Body of pancreas (tissue), 4 donors: Measurements from ENCODE around the gene DNTTIP2. TPM values are rescaled to one million over a fixed set of nuclear protein-coding genes. Genes with fewer than 3 reads are reported as not detected.
A peak's percentile ranks its signal among the peaks of the same experiment; 100 is the strongest.

Experiments used
- ATAC-seq: fragments of 150-250 bp; one replicate; pipeline ENCODE4 v1.9.1; 2016
- DNase-seq, 4 donors: peaks; one replicate each; pipeline ENCODE4 v3.0.0-alpha.2; 2019
- H3K27ac ChIP-seq, 4 donors: fragments of 200-600 bp; sonication (generic); 1 replicate in 3 of 4; 2 replicates in 1 of 4; pipeline versions ENCODE4 v1.5.1 to v1.6.1; 2016 to 2019; ENCODE audit warnings: mild to moderate bottlenecking in 1 of 4, mixed read lengths in 1 of 4, moderate library complexity in 1 of 4
- H3K27me3 ChIP-seq, 2 donors: fragments of 200-600 bp; sonication (generic); one replicate each; pipeline ENCODE4 v1.6.0; 2016; ENCODE audit warnings: mild to moderate bottlenecking in 1 of 2
- H3K36me3 ChIP-seq, 2 donors: fragments of 200-600 bp; sonication (generic); replicated peaks in 1 of 2; 2 replicates each; pipeline ENCODE4 v1.5.1; 2016; ENCODE audit warnings: low read depth in 2 of 2; ENCODE audit not compliant: insufficient read depth in 1 of 2
- H3K4me1 ChIP-seq: fragments of 200-600 bp; sonication (generic); one replicate; pipeline ENCODE4 v1.6.0; 2016
- H3K4me3 ChIP-seq, 2 donors: fragments of 200-600 bp; sonication (generic); 1 replicate in 1 of 2; 2 replicates in 1 of 2; pipeline ENCODE4 v1.5.1; 2016 to 2019
- H3K9me3 ChIP-seq, 3 donors: fragments of 200-600 bp; sonication (generic); 1 replicate in 2 of 3; 2 replicates in 1 of 3; pipeline ENCODE4 v1.5.1; 2016
- CTCF ChIP-seq, 7 experiments: fragments of 450-650 bp in 4 of 7; fragments of 200-600 bp in 3 of 7; sonication (generic) in 3 of 7; IDR thresholded peaks; one replicate each; pipeline ENCODE4 v1.5.1; 2016 to 2019; ENCODE audit warnings: antibody characterized with exemption in 7 of 7
- POLR2A ChIP-seq, 3 donors: fragments of 450-650 bp; IDR thresholded peaks; one replicate each; pipeline ENCODE4 v1.6.1; 2016; ENCODE audit warnings: antibody characterized with exemption in 3 of 3, mild to moderate bottlenecking in 2 of 3
- WGBS, 2 donors: methylation state at CpG; one replicate each; pipeline ENCODE4 v1.1.5; 2017; 5-methylcytosine and 5-hydroxymethylcytosine counted together
- intact Hi-C: fragments of 100-400 bp; cut with DNase I; formaldehyde crosslinking; loops from one replicate; pipeline ENCODE4 v1.15.1; 2023
- microRNA counts, 2 donors: library from miRNA; unstranded; fragments of <30 nt; microRNA quantifications; one replicate each; lab custom pipeline; 2017
- microRNA-seq, 2 donors: library from miRNA; unstranded; fragments of <30 nt; microRNA quantifications; one replicate each; pipeline ENCODE4, GENCODE V29; 2016; ENCODE audit warnings: borderline number of aligned reads in 2 of 2, borderline replicate concordance in 2 of 2
- small RNA-seq: library from RNA; depleted of rRNA; stranded (forward); fragments of <200 nt; gene quantifications from one replicate; pipeline ENCODE3, GENCODE V24; 2016
- total RNA-seq, 2 donors: library from RNA; depleted of rRNA; stranded (reverse); fragments of >200 nt; gene quantifications; one replicate each; pipeline ENCODE4 v1.1.0, GENCODE V29; 2016

DNTTIP2 gene
- total RNA-seq, 2 donors from 2014 or later: 6.6 to 9.6 TPM

GRCh38 chr1:93820554-93821422, 58.2 kb downstream of the DNTTIP2 start:
- ATAC-seq: no peak

GRCh38 chr1:93818570-93818959, 60.4 kb downstream of the DNTTIP2 start:
- Histone ChIP-seq H3K27ac (no peak overlapping the region), H3K27me3 (no peaks in the 10 kb centered on the region), H3K4me1 (no peaks in the 10 kb centered on the region), H3K36me3 (no peaks in the 10 kb centered on the region), H3K4me3 (no peak overlapping the region), H3K9me3 (no peaks in the 10 kb centered on the region)
- ATAC-seq (no peak), DNase-seq (no peak)
- TF ChIP-seq CTCF (IDR thresholded peaks at IDR 0.05): no peak
- no peak for TF ChIP-seq POLR2A (IDR thresholded peaks at IDR 0.05)
- intact Hi-C loops: loop anchor here (5.0 to 10.0 kb wide), 2 partner anchors 186 to 384 kb away; no protein-coding TSS in a partner anchor

More at GRCh38 chr1:93820554-93821422, 58.2 kb downstream of the DNTTIP2 start:
- TF ChIP-seq CTCF (IDR thresholded peaks at IDR 0.05) (no peak), POLR2A (IDR thresholded peaks at IDR 0.05) (no peak)
- Histone ChIP-seq H3K4me3 (no peak overlapping the region), H3K36me3 (no peaks in the 10 kb centered on the region), H3K27ac (no peak overlapping the region), H3K27me3 (no peaks in the 10 kb centered on the region), H3K9me3 (no peaks in the 10 kb centered on the region), H3K4me1 (no peaks in the 10 kb centered on the region)
- DNase-seq: no peak
- WGBS, 2 donors: 67 to 77% methylated on average over 10 of the region's 10 CpGs
- intact Hi-C loops: no loop called here

- Histone ChIP-seq H3K4me1 (no peaks in the 10 kb centered on the region), H3K36me3 (no peaks in the 10 kb centered on the region), H3K9me3 (no peaks in the 10 kb centered on the region), H3K27ac (peak overlapping the region in 1 of 4 donors; percentile 17), H3K4me3 (no peak overlapping the region), H3K27me3 (no peaks in the 10 kb centered on the region)
- peak in 1 of 4 donors; percentile 12 for DNase-seq
- no peak for ATAC-seq
- 68 to 80% methylated on average over 12 of the region's 12 CpGs for WGBS, 2 donors
- intact Hi-C loops: loop anchor here (5.0 to 10.0 kb wide), 2 partner anchors 186 to 383 kb away; no protein-coding TSS in a partner anchor
- no peak for TF ChIP-seq CTCF (IDR thresholded peaks at IDR 0.05)
- TF ChIP-seq POLR2A (IDR thresholded peaks at IDR 0.05): no peak
Observed at GRCh38 chr1:93817819-93818569, 61.0 kb downstream of the DNTTIP2 start.

- DNase-seq: peak in 1 of 4 donors; percentile 52
- TF ChIP-seq CTCF (IDR thresholded peaks at IDR 0.05): no peak
- no peak for TF ChIP-seq POLR2A (IDR thresholded peaks at IDR 0.05)
- intact Hi-C loops: loop anchor here (5.0 to 10.0 kb wide), 2 partner anchors 185 to 382 kb away; no protein-coding TSS in a partner anchor
- Histone ChIP-seq H3K4me3 (no peak overlapping the region), H3K9me3 (no peaks in the 10 kb centered on the region), H3K4me1 (no peaks in the 10 kb centered on the region), H3K27ac (peak overlapping the region in 1 of 4 donors; percentile 17), H3K36me3 (no peaks in the 10 kb centered on the region), H3K27me3 (no peaks in the 10 kb centered on the region)
- ATAC-seq: no peak
- 34 to 38% methylated on average over 3 of the region's 3 CpGs for WGBS, 2 donors
Observed at GRCh38 chr1:93816970-93817678, 61.9 kb downstream of the DNTTIP2 start.

MicroRNAs encoded within 50 kb of the gene (microRNA counts, 767-probe panel; counts per million panel counts)
- microRNA hsa-miR-760 (lab: Ali Mortazavi, UCI): 0 to 736 counts per million in 2 donors

Small RNA genes within 50 kb of the gene (microRNA-seq; reads per million reads assigned to microRNA genes)
- gene MIR760: 4.0 to 7.4 reads per million in 2 donors

Small RNA genes within 50 kb of the gene (small RNA-seq; reads per million reads assigned to genes)
- not detected for gene AL117351.2
- not detected for gene MIR760

Other genes starting within 250 kb of the DNTTIP2 start
- gene BCAR3, start 197.4 kb downstream of the DNTTIP2 start, total RNA-seq: 10 to 100 TPM in 1 of 2 donors, 1 to 10 TPM in 1; 7.9 to 10.9 TPM
- gene GCLM, start 30.2 kb upstream of the DNTTIP2 start, total RNA-seq: 1 to 10 TPM; 3.6 to 7.3 TPM
- gene ABCA4, start 241.9 kb upstream of the DNTTIP2 start, total RNA-seq: under 1 TPM; under 0.01 TPM